B cell (primary cell): ENCODE data around the gene ALKAL2. TPM values are rescaled to one million over a fixed set of nuclear protein-coding genes. Genes with fewer than 3 reads are reported as not detected.

Experiments
- ATAC-seq: fragments of 200-7000 bp; cut with Tn5 transposase; one replicate; pipeline ENCODE4 v1.10.0; 2021; ENCODE audit warnings: low read depth, mild to moderate bottlenecking, moderate number of reproducible peaks, moderate library complexity
- CTCF ChIA-PET: fragments of 350-600 bp; sonication (Branson Sonifier 250); formaldehyde crosslinking; loops from one replicate; lab custom pipeline; 2021; ENCODE audit warnings: antibody characterized with exemption, inconsistent platforms; lab: Charles Lee
- POLR2A ChIA-PET: fragments of 350-600 bp; sonication (Branson Sonifier 250); formaldehyde crosslinking; loops from one replicate; lab custom pipeline; 2021; ENCODE audit warnings: antibody characterized with exemption; lab: Charles Lee
- DNase-seq: peaks from one replicate; pipeline ENCODE4 v3.0.0; 2013
- H2AFZ ChIP-seq: 2 replicates; pipeline ENCODE4 v1.6.1; 2012; ENCODE audit warnings: mild to moderate bottlenecking, low read depth, low read length; ENCODE audit not compliant: insufficient read depth, poor library complexity, severe bottlenecking
- H3K27ac ChIP-seq, 2 donors: 1 replicate in 1 of 2; 2 replicates in 1 of 2; pipeline ENCODE4 v1.5.1; 2012 to 2013; ENCODE audit warnings: low read length in 2 of 2, mild to moderate bottlenecking in 2 of 2, moderate library complexity in 1 of 2
- H3K27me3 ChIP-seq, 4 experiments: fragments of 200-600 bp in 1 of 4; sonication (generic) in 1 of 4; replicated peaks in 1 of 4; 1 replicate in 2 of 4; 2 replicates in 2 of 4; pipeline versions ENCODE4 v1.6.1 to v1.7.0; 2013 to 2016; ENCODE audit warnings: low read length in 3 of 4, mild to moderate bottlenecking in 2 of 4, mixed read lengths in 1 of 4, moderate library complexity in 1 of 4; ENCODE audit not compliant: insufficient read depth in 4 of 4, control insufficient read depth in 3 of 4; ENCODE audit errors: control extremely low read depth in 1 of 4
- H3K36me3 ChIP-seq, 2 experiments: replicated peaks in 1 of 2; 1 replicate in 1 of 2; 2 replicates in 1 of 2; pipeline versions ENCODE4 v1.6.1 to v1.7.1; 2013; ENCODE audit warnings: low read length in 1 of 2; ENCODE audit not compliant: insufficient read depth in 2 of 2, control insufficient read depth in 1 of 2; ENCODE audit errors: control extremely low read depth in 1 of 2, extremely low read depth in 1 of 2
- H3K4me1 ChIP-seq, 2 donors: fragments of 200-600 bp in 1 of 2; sonication (generic) in 1 of 2; 1 replicate in 1 of 2; 2 replicates in 1 of 2; pipeline versions ENCODE4 v1.5.1 to v1.6.1; 2013 to 2017; ENCODE audit warnings: low read length in 2 of 2; ENCODE audit not compliant: control insufficient read depth in 2 of 2, insufficient read depth in 2 of 2
- H3K4me2 ChIP-seq: replicated peaks from 2 replicates; pipeline ENCODE3; 2012; ENCODE audit warnings: mild to moderate bottlenecking, low read depth, low read length; ENCODE audit not compliant: poor library complexity, severe bottlenecking
- H3K4me3 ChIP-seq, 5 experiments: fragments of 200-600 bp in 1 of 5; sonication (generic) in 1 of 5; 1 replicate in 3 of 5; 2 replicates in 2 of 5; pipeline versions ENCODE4 v1.5.1 to v1.7.0; 2011 to 2016; ENCODE audit warnings: low read length in 4 of 5, mild to moderate bottlenecking in 4 of 5, low read depth in 2 of 5, control low read depth in 1 of 5, moderate library complexity in 1 of 5; ENCODE audit not compliant: insufficient read depth in 1 of 5; ENCODE audit errors: control extremely low read depth in 1 of 5, extremely low read depth in 1 of 5
- H3K79me2 ChIP-seq: fragments of 200-600 bp; sonication (generic); one replicate; pipeline ENCODE4 v1.6.0; 2016; ENCODE audit warnings: low read length; ENCODE audit not compliant: control insufficient read depth, insufficient read depth
- H3K9ac ChIP-seq: fragments of 200-600 bp; sonication (generic); 2 replicates; pipeline ENCODE4 v1.6.1; 2017; ENCODE audit warnings: mild to moderate bottlenecking, low read length, moderate library complexity
- H3K9me3 ChIP-seq, 3 donors: one replicate each; pipeline versions ENCODE4 v1.6.1 to v1.7.1; 2013; ENCODE audit warnings: low read length in 2 of 3; ENCODE audit not compliant: control insufficient read depth in 2 of 3, insufficient read depth in 1 of 3; ENCODE audit errors: control extremely low read depth in 1 of 3
- H4K20me1 ChIP-seq: 2 replicates; pipeline ENCODE4 v1.6.0; 2012; ENCODE audit warnings: mild to moderate bottlenecking, low read length; ENCODE audit not compliant: insufficient read depth, control insufficient read depth, poor library complexity, severe bottlenecking
- H3K27ac Mint-ChIP-seq: one replicate; pipeline ENCODE4 v1.8.0; 2021; ENCODE audit warnings: mixed read lengths
- H3K27me3 Mint-ChIP-seq: one replicate; pipeline ENCODE4 v1.8.0; 2021; ENCODE audit warnings: mixed read lengths
- H3K4me1 Mint-ChIP-seq: one replicate; pipeline ENCODE4 v1.8.0; 2021; ENCODE audit warnings: mixed read lengths
- H3K4me3 Mint-ChIP-seq: one replicate; pipeline ENCODE4 v1.8.0; 2021; ENCODE audit warnings: mixed read lengths
- H3K9me3 Mint-ChIP-seq: one replicate; pipeline ENCODE4 v1.8.0; 2022; ENCODE audit warnings: mixed read lengths; ENCODE audit not compliant: insufficient read depth
- CTCF ChIP-seq: fragments of 200-600 bp; IDR thresholded peaks from one replicate; pipeline ENCODE4 v1.8.0; 2022; ENCODE audit warnings: antibody characterized with exemption, mild to moderate bottlenecking
- EZH2 ChIP-seq: IDR thresholded peaks from 2 replicates; pipeline ENCODE4 v1.6.1; 2012; ENCODE audit warnings: borderline replicate concordance, low read depth, mild to moderate bottlenecking, moderate library complexity, low read length; ENCODE audit not compliant: insufficient read depth, poor library complexity, severe bottlenecking
- WGBS: methylation state at CpG from one replicate; pipeline ENCODE4 v1.1.5; 2013; ENCODE audit warnings: missing lambda C conversion rate; ENCODE audit not compliant: insufficient coverage; 5-methylcytosine and 5-hydroxymethylcytosine counted together
- intact Hi-C: fragments of 100-400 bp; cut with micrococcal nuclease; formaldehyde crosslinking; loops from one replicate; pipeline ENCODE4 v1.10.0; 2022
- polyA plus RNA-seq: library from polyadenylated mRNA; depleted of rRNA; stranded (reverse); fragments of >200 nt; gene quantifications from 2 replicates; pipeline ENCODE4 v1.2.3, GENCODE V29; 2012
- total RNA-seq, 2 donors: library from RNA; stranded (reverse); fragments of 120-200 nt in 1 of 2; gene quantifications; 1 replicate in 1 of 2; 2 replicates in 1 of 2; pipeline versions ENCODE4 v1.2.3 to v1.2.4, GENCODE V29; 2013 to 2022

Gene ALKAL2
- total and polyA plus RNA-seq, 2 donors (not counting 1 experiment from before 2014, with no cell fraction given) = 0.79 to 5.3 TPM

DNA sequence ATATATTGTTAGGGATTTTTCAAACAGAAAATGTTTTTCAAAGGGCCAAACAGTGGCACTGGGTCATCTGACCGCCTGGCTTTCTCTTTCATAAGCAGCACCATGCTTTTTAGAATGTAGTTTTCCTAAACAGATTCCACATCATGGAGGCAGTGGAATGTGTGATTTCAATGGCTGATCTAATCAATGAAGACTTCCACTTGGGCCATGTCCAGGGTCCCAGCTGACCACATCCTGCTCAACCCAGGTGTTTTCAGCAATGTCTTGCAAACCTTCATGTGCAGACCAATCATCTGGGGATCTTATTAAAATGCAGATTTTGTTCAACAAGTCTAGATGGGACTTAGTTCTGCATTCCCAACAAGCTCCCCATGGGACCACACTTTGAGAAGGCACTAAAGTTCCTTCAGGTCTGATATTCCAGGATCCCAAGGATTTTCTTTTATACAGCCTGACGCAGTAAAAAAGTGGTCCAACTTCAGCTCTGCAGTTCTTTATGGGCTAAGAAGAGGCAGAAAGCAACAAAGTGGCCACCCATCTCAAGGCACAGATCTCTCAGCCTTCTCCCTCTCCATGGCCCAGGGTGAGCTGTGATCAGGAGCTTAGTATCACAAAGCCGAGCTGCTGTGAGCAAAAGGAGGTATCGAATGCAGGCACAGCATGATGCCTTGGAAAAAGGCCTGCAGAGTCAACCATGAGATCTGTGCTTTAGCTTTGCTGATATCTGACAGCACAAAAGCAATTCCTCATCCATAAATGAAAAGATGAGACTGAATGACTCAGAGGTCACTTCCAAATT, 3.7 kb downstream of the ALKAL2 start:
- no peak overlapping the region for H3K27ac Mint-ChIP-seq
- ChIA-PET POLR2A (no interaction called here), CTCF (interaction anchor here (2.1 kb wide), 1 partner anchor 9 kb away, joined by 4 read pairs; no protein-coding TSS in a partner anchor)
- DNase-seq = no peak
- intact Hi-C loops = no loop called here
- 94% methylated on average over 2 of the region's 4 CpGs for WGBS
- no peak overlapping the region for H3K9ac ChIP-seq
- peaks cover 0 to 12% (median 11%) of the 10 kb centered on the region in 4 experiments for H3K27me3 ChIP-seq
- no peak overlapping the region for H3K4me3 ChIP-seq
- H2AFZ ChIP-seq = no peak overlapping the region
- H4K20me1 ChIP-seq = peaks cover 4% of the 10 kb centered on the region
- peaks cover 14% of the 10 kb centered on the region for H3K27me3 Mint-ChIP-seq
- H3K36me3 ChIP-seq = peaks cover 2 to 16% of the 10 kb centered on the region in 2 experiments
- TF ChIP-seq EZH2 = no peak
- no peak overlapping the region for H3K4me2 ChIP-seq
- H3K4me1 ChIP-seq = peaks cover 3 to 10% of the 10 kb centered on the region in 2 donors
- H3K27ac ChIP-seq = no peak overlapping the region
- H3K4me1 Mint-ChIP-seq = peaks cover 4% of the 10 kb centered on the region
- H3K9me3 ChIP-seq = no peaks in the 10 kb centered on the region
- no peak overlapping the region for H3K4me3 Mint-ChIP-seq
- no peak for ATAC-seq
- no peaks in the 10 kb centered on the region for H3K79me2 ChIP-seq
- no peaks in the 10 kb centered on the region for H3K9me3 Mint-ChIP-seq

DNA sequence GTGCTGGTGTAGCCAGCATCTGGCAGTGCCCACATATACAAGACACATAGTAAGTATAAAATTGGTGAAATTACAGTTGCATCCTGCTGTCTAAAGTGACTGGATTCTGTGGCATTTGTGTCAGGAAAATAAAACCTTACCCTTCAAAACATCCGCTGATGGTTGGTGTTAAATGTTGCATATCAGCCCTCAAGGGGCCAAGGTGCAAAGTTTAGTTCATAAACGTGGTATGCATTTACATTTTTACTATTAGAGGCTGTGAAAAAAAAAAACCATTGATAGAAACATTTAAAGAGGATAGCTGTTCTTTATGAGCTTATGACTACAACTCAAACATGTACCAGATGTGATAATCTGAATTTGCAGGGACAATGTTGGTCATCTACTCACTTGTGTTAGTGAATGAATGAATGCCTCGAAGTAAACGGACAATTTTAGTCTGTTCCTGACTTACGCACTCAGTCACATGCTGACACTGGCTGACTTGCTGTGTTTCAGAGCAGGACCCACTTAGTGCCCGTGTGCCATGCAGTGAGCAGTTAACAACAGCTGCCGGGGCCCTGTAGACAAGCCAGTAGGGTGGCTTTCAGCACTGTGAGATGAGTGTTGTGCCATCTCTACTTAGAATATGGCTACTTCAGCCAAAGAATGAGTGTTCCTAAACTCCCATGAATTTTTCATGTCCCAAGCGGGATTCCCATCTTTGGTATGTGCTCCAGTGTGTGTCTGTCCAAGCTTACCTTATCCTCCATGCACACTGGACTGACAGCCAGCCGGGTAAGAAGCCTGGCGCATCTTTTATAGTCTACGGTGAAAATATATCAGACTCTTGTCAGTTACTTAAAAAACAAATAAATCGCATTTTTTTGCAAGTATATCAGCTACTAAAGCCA, 5.3 kb downstream of the ALKAL2 start:
- peaks cover 6% of the 10 kb centered on the region for H4K20me1 ChIP-seq
- WGBS = 98% methylated on average over 9 of the region's 12 CpGs
- DNase-seq (no peak), ATAC-seq (no peak)
- H3K79me2 ChIP-seq = no peaks in the 10 kb centered on the region
- H3K9me3 Mint-ChIP-seq = no peaks in the 10 kb centered on the region
- CTCF ChIA-PET = interaction anchor here (1.2 kb wide), 1 partner anchor 155 kb away, joined by 3 read pairs; no protein-coding TSS in a partner anchor
- H3K4me1 Mint-ChIP-seq = peaks cover 4% of the 10 kb centered on the region
- H3K27ac ChIP-seq = no peak overlapping the region
- H3K27me3 ChIP-seq = peaks cover 0 to 11% (median 8%) of the 10 kb centered on the region in 4 experiments
- H3K27ac Mint-ChIP-seq = no peak overlapping the region
- peaks cover 14% of the 10 kb centered on the region for H3K27me3 Mint-ChIP-seq
- no peak overlapping the region for H3K4me3 Mint-ChIP-seq
- no peak overlapping the region for H3K9ac ChIP-seq
- no peak overlapping the region for H2AFZ ChIP-seq
- no peak overlapping the region for H3K4me2 ChIP-seq
- H3K4me3 ChIP-seq = no peak overlapping the region
- intact Hi-C loops = no loop called here
- no peaks in the 10 kb centered on the region for H3K9me3 ChIP-seq
- peaks cover 0 to 8% of the 10 kb centered on the region in 2 donors for H3K4me1 ChIP-seq
- POLR2A ChIA-PET = no interaction called here
- TF ChIP-seq CTCF (no peak), EZH2 (no peak)
- H3K36me3 ChIP-seq = peaks cover 4 to 29% of the 10 kb centered on the region in 2 experiments
